NCI-H2107 (cell line): Measurements from ENCODE around the gene TWIST2.

ENCODE experiments used
- DNase-seq: peaks from one replicate; lab custom pipeline; 2025; lab: John Stamatoyannopoulos, UW

The TWIST2 gene

GRCh38 chr2:238838786-238839327, 9.0 kb upstream of the TWIST2 start:
- DNase-seq = no peak

- DNase-seq = no peak
These were observed 8.5 kb upstream of the TWIST2 start for GRCh38 chr2:238839428-238839827.

GRCh38 chr2:238841542-238842164, 6.2 kb upstream of the TWIST2 start:
- no peak for DNase-seq

GRCh38 chr2:238843476-238843875, 4.4 kb upstream of the TWIST2 start:
- no peak for DNase-seq

- DNase-seq = no peak
These were observed 2.1 kb upstream of the TWIST2 start for GRCh38 chr2:238845583-238846377.

- DNase-seq = no peak
These were observed 1.6 kb upstream of the TWIST2 start for GRCh38 chr2:238846378-238846627.

- DNase-seq = no peak
These were observed 1.1 kb upstream of the TWIST2 start for GRCh38 chr2:238846628-238847418.

- DNase-seq = no peak
These were observed 475 bp upstream of the TWIST2 start for GRCh38 chr2:238847419-238847801.

GRCh38 chr2:238848691-238848975, 748 bp downstream of the TWIST2 start:
- no peak for DNase-seq

GRCh38 chr2:238848976-238849853, 1.3 kb downstream of the TWIST2 start:
- DNase-seq = no peak

GRCh38 chr2:238850091-238850490, 2.2 kb downstream of the TWIST2 start:
- no peak for DNase-seq

- no peak for DNase-seq
These were observed 3.1 kb downstream of the TWIST2 start for GRCh38 chr2:238851026-238851425.

GRCh38 chr2:238851761-238852160, 3.9 kb downstream of the TWIST2 start:
- DNase-seq = no peak

GRCh38 chr2:238852206-238852869, 4.5 kb downstream of the TWIST2 start:
- DNase-seq = no peak

- DNase-seq = no peak
These were observed 5.3 kb downstream of the TWIST2 start for GRCh38 chr2:238853218-238853617.

GRCh38 chr2:238853721-238854120, 5.8 kb downstream of the TWIST2 start:
- no peak for DNase-seq

GRCh38 chr2:238854246-238854645, 6.4 kb downstream of the TWIST2 start:
- no peak for DNase-seq

GRCh38 chr2:238854699-238855229, 6.9 kb downstream of the TWIST2 start:
- DNase-seq = no peak

GRCh38 chr2:238855299-238855698, 7.4 kb downstream of the TWIST2 start:
- DNase-seq = no peak

- no peak for DNase-seq
These were observed 8.2 kb downstream of the TWIST2 start for GRCh38 chr2:238855891-238856580.
